Neuron (in vitro differentiated cells): ENCODE results near the gene LRRC63.

Experiments used
- H2AFZ ChIP-seq: one replicate; pipeline ENCODE4 v1.6.1; 2013; ENCODE audit warnings: low read depth, mild to moderate bottlenecking, inconsistent platforms, low read length, moderate library complexity
- H3K27me3 ChIP-seq: one replicate; pipeline ENCODE4 v1.6.1; 2013; ENCODE audit warnings: low read length; ENCODE audit not compliant: insufficient read depth
- H3K36me3 ChIP-seq: one replicate; pipeline ENCODE4 v1.6.1; 2013; ENCODE audit warnings: low read length; ENCODE audit not compliant: insufficient read depth
- H3K4me1 ChIP-seq: one replicate; pipeline ENCODE4 v1.6.1; 2013; ENCODE audit warnings: low read length; ENCODE audit not compliant: insufficient read depth
- H3K4me3 ChIP-seq: 2 replicates; pipeline ENCODE4 v1.5.1; 2013; ENCODE audit warnings: mild to moderate bottlenecking, low read length, moderate library complexity
- H3K9me3 ChIP-seq: one replicate; pipeline ENCODE4 v1.6.1; 2013; ENCODE audit warnings: low read length

LRRC63 gene

DNA sequence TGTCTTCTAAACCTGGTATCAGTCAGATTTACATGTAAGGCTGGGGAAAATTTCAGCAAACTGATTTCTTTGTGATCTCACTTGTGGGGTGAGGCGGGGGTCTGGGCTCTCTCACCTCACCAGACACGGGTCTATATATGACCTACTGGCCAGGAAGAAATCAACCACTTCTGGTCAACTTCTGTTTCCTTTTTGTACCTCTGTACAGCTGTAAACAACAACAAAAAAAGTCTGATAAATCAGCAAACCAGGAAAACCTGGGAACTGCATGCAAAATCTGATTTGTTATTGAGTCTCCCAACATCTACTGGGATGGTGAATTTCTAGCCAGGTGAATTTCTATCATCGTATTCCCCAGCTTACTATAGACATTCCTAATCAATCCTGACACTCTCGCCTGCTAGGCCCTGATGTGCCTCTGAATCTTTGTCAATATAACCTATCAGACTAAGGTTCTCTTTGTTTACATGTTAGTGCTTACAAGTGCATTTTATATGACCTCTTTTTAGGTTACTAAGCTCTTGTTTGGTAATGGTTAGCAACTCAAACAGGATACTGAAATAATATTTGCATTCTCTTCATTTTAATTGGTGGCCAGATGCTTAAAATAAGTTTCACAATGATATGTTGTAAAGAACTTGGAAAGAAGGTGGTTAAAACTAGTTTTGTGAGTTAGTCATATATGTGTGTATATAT, 77.7 kb downstream of the LRRC63 start:
- H3K9me3 ChIP-seq, result no peaks in the 10 kb centered on the region
- H3K27me3 ChIP-seq, result no peaks in the 10 kb centered on the region
- H3K4me1 ChIP-seq, result no peaks in the 10 kb centered on the region
- no peak overlapping the region for H2AFZ ChIP-seq
- no peaks in the 10 kb centered on the region for H3K36me3 ChIP-seq
- no peak overlapping the region for H3K4me3 ChIP-seq

DNA sequence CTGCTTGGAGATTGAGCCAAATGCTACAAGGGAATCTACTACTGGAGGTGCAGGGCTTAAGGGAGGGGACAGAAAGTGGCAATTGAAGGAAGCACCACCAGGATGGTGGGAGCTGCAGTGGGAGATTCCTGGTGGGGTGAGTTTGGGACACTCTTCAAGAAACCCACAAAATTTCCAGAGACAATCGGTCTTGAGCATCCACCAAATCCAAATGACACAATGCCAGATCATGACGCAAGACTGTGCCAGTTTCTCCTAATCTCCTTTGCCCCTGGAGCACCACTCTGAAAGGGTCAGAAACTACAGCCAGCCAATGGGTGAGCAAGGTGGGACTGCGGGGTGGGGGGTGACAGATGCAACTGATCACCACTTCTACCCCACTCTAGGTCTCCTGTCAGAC, 78.7 kb downstream of the LRRC63 start:
- H2AFZ ChIP-seq, result no peak overlapping the region
- no peaks in the 10 kb centered on the region for H3K36me3 ChIP-seq
- no peak overlapping the region for H3K4me3 ChIP-seq
- H3K27me3 ChIP-seq, result no peaks in the 10 kb centered on the region
- no peaks in the 10 kb centered on the region for H3K4me1 ChIP-seq
- no peaks in the 10 kb centered on the region for H3K9me3 ChIP-seq

GRCh38 chr13:46293436-46293835, 81.7 kb downstream of the LRRC63 start:
- H3K36me3 ChIP-seq, result no peaks in the 10 kb centered on the region
- H3K4me1 ChIP-seq, result no peaks in the 10 kb centered on the region
- no peaks in the 10 kb centered on the region for H3K9me3 ChIP-seq
- no peak overlapping the region for H3K4me3 ChIP-seq
- no peaks in the 10 kb centered on the region for H3K27me3 ChIP-seq
- H2AFZ ChIP-seq, result no peak overlapping the region

- no peak overlapping the region for H3K4me3 ChIP-seq
- no peaks in the 10 kb centered on the region for H3K27me3 ChIP-seq
- H2AFZ ChIP-seq, result no peak overlapping the region
- H3K36me3 ChIP-seq, result no peaks in the 10 kb centered on the region
- no peaks in the 10 kb centered on the region for H3K4me1 ChIP-seq
- no peaks in the 10 kb centered on the region for H3K9me3 ChIP-seq
Observed at GRCh38 chr13:46295491-46296114, 83.9 kb downstream of the LRRC63 start.

DNA sequence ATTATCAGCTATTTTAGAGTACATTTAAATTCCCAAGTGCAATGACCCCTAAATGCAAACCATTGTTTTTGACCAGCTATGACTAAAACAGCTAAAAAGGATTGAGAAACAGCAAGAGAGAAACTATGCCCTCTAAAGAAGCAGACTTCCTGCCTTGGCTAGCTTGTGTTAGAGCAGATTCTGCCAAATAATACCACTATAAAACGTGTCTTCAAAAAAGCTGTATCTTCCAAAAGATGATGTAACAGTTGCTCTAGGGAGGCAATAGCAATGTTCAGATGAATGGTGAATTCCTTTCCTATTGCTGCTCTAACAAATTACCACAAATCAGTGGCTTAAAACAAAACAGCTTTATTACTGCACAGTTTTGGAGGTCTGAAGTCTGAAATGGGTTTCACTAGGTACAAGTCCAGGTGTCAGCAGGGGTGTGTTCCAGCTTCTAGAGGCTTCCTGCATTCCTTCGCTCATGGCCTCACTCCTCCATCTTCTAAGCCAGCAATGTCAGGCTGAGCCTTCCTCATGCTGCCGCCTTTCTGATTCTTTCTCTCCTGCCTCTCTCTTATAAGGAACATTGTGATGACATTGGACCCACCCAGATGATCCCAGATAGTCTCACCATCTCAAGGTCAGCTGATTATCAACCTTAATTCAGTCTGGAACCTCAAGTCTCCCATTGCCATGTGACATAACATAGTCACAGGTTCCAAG, 84.5 kb downstream of the LRRC63 start:
- H3K36me3 ChIP-seq, result no peaks in the 10 kb centered on the region
- no peaks in the 10 kb centered on the region for H3K4me1 ChIP-seq
- H3K27me3 ChIP-seq, result no peaks in the 10 kb centered on the region
- H3K9me3 ChIP-seq, result no peaks in the 10 kb centered on the region
- no peak overlapping the region for H3K4me3 ChIP-seq
- H2AFZ ChIP-seq, result no peak overlapping the region

GRCh38 chr13:46296921-46297320, 85.2 kb downstream of the LRRC63 start:
- H3K9me3 ChIP-seq, result no peaks in the 10 kb centered on the region
- no peaks in the 10 kb centered on the region for H3K4me1 ChIP-seq
- H3K36me3 ChIP-seq, result no peaks in the 10 kb centered on the region
- H3K4me3 ChIP-seq, result no peak overlapping the region
- H2AFZ ChIP-seq, result no peak overlapping the region
- no peaks in the 10 kb centered on the region for H3K27me3 ChIP-seq

- Histone ChIP-seq H3K4me1 (no peaks in the 10 kb centered on the region), H3K36me3 (no peaks in the 10 kb centered on the region), H3K9me3 (no peaks in the 10 kb centered on the region), H3K27me3 (no peaks in the 10 kb centered on the region), H3K4me3 (no peak overlapping the region), H2AFZ (no peak overlapping the region)
Observed at GRCh38 chr13:46297361-46297811, 85.7 kb downstream of the LRRC63 start.

DNA sequence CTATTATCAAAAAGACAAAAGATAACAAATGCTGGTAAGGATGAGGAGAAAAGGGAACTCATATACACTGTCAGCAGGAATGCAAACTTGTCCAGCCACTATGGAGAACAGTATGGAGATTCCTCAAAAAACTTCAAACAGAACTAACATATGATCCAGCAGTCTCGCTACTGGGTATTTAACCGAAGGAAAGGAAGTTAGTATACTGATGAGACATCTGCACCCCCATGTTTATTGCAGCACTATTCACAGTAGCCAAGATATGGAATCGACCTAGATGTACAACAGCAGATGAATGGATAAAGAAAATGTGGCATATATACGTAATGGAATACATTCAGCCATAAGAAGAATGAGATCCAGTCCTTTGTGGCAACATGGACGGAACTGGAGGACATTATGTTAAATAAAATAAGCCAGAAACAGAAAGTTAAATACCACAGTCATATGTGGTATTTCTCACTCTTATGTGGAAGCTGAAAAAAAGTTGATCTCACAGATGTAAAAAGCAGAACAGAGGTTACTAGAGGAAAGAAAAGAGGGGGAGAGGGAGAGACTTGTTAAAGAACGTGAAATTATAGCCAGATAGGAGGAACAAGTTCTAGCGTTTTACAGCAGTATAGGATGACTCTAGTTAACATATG, 92.1 kb downstream of the LRRC63 start:
- H2AFZ ChIP-seq, result no peak overlapping the region
- no peaks in the 10 kb centered on the region for H3K27me3 ChIP-seq
- H3K4me3 ChIP-seq, result no peak overlapping the region
- no peaks in the 10 kb centered on the region for H3K36me3 ChIP-seq
- no peaks in the 10 kb centered on the region for H3K9me3 ChIP-seq
- H3K4me1 ChIP-seq, result no peaks in the 10 kb centered on the region

GRCh38 chr13:46304546-46304945, 92.8 kb downstream of the LRRC63 start:
- no peaks in the 10 kb centered on the region for H3K27me3 ChIP-seq
- H2AFZ ChIP-seq, result no peak overlapping the region
- H3K9me3 ChIP-seq, result no peaks in the 10 kb centered on the region
- H3K4me3 ChIP-seq, result no peak overlapping the region
- no peaks in the 10 kb centered on the region for H3K36me3 ChIP-seq
- no peaks in the 10 kb centered on the region for H3K4me1 ChIP-seq

DNA sequence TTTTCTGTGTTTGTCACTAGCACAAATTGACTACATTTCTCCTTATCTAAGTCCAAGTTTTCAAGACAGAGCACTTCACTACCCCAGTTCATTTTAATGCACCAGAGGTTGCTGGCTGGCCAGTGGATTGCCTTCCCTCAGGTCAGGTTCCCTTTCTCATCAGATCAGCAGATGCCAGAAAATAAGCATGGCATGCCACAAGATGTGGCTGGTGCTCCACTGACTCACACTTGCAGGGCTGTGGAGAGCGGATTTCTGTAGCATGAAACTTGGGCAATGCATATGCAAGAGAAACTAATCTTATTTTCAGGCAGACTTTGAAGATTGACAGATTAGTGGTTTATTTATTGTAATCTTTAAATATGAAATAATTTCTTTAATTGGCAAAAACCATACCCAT, 95.8 kb downstream of the LRRC63 start:
- Histone ChIP-seq H3K27me3 (no peaks in the 10 kb centered on the region), H3K9me3 (no peaks in the 10 kb centered on the region), H3K4me1 (no peaks in the 10 kb centered on the region), H3K4me3 (no peak overlapping the region), H3K36me3 (no peaks in the 10 kb centered on the region), H2AFZ (no peak overlapping the region)

GRCh38 chr13:46310066-46310465, 98.3 kb downstream of the LRRC63 start:
- Histone ChIP-seq H2AFZ (no peak overlapping the region), H3K4me3 (no peak overlapping the region), H3K27me3 (no peaks in the 10 kb centered on the region), H3K9me3 (no peaks in the 10 kb centered on the region), H3K36me3 (no peaks in the 10 kb centered on the region), H3K4me1 (no peaks in the 10 kb centered on the region)

GRCh38 chr13:46311217-46311616, 99.5 kb downstream of the LRRC63 start:
- Histone ChIP-seq H3K27me3 (no peaks in the 10 kb centered on the region), H3K4me3 (no peak overlapping the region), H2AFZ (no peak overlapping the region), H3K36me3 (no peaks in the 10 kb centered on the region), H3K4me1 (no peaks in the 10 kb centered on the region), H3K9me3 (no peaks in the 10 kb centered on the region)

DNA sequence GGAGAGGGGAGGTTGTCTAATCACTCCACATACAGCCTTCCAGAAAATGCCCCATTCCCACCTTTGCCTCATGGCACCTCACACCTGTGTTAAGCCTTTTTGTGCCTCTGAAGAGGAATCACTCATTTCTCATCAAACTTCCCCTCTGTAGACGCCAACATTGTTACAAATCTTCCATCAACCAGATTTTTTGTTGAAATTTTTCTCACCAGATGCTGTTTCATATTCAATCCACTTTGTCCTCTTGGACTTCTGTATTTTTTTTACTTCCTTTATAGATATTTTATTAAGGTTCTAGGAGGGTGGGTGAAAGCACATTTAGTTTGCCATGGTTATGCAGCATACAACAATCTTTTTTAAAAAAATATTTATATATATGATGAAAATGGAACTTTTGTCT, 101.3 kb downstream of the LRRC63 start:
- no peak overlapping the region for H3K4me3 ChIP-seq
- no peak overlapping the region for H2AFZ ChIP-seq
- no peaks in the 10 kb centered on the region for H3K27me3 ChIP-seq
- no peaks in the 10 kb centered on the region for H3K4me1 ChIP-seq
- H3K36me3 ChIP-seq, result no peaks in the 10 kb centered on the region
- no peaks in the 10 kb centered on the region for H3K9me3 ChIP-seq
